ENCODE measurements around the gene DGKD.

The DGKD gene

GRCh38 chr2:233363744-233364235 is 9.5 kb downstream of the DGKD start:
- no peak overlapping the region for H2AFZ ChIP-seq (ENCODE audit: low read length)
- no peaks in the 10 kb centered on the region for H3K9me2 ChIP-seq (replicated peaks; ENCODE audit: low read depth, low read length)
- no peak overlapping the region for H3K4me3 ChIP-seq (ENCODE audit: low read length, poor library complexity, severe bottlenecking)
- H3K4me1 ChIP-seq (ENCODE audit: insufficient read depth, low read length, poor library complexity, severe bottlenecking): peaks cover 12% of the 10 kb centered on the region
- H3K9ac ChIP-seq (ENCODE audit: low read depth, low read length, poor library complexity, severe bottlenecking): no peak overlapping the region
- TF ChIP-seq, protein P1, sequence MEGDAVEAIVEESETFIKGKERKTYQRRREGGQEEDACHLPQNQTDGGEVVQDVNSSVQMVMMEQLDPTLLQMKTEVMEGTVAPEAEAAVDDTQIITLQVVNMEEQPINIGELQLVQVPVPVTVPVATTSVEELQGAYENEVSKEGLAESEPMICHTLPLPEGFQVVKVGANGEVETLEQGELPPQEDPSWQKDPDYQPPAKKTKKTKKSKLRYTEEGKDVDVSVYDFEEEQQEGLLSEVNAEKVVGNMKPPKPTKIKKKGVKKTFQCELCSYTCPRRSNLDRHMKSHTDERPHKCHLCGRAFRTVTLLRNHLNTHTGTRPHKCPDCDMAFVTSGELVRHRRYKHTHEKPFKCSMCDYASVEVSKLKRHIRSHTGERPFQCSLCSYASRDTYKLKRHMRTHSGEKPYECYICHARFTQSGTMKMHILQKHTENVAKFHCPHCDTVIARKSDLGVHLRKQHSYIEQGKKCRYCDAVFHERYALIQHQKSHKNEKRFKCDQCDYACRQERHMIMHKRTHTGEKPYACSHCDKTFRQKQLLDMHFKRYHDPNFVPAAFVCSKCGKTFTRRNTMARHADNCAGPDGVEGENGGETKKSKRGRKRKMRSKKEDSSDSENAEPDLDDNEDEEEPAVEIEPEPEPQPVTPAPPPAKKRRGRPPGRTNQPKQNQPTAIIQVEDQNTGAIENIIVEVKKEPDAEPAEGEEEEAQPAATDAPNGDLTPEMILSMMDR (conservative IDR thresholded peaks at IDR 0.05; ENCODE audit: low read length): no peak
- no peak for TF ChIP-seq EZH2phosphoT487 (IDR thresholded peaks at IDR 0.05; ENCODE audit: borderline replicate concordance)
- H3K27me3 ChIP-seq (ENCODE audit: insufficient read depth, low read length, poor library complexity, severe bottlenecking): no peaks in the 10 kb centered on the region
- H3K4me2 ChIP-seq (ENCODE audit: low read depth, low read length, poor library complexity, severe bottlenecking): no peak overlapping the region
- H3K36me3 ChIP-seq (ENCODE audit: insufficient read depth, low read length): no peaks in the 10 kb centered on the region; the same call in 1 of the 2 replicates
- no peaks in the 10 kb centered on the region for H3K9me3 ChIP-seq (ENCODE audit: insufficient read depth, low read depth, low read length)
- H4K20me1 ChIP-seq (ENCODE audit: insufficient read depth, low read length, poor library complexity, severe bottlenecking): peaks cover 2% of the 10 kb centered on the region
- no peaks in the 10 kb centered on the region for H3F3A ChIP-seq (ENCODE audit: low read depth)
- H3K79me2 ChIP-seq (ENCODE audit: insufficient read depth, low read length): peaks cover 60% of the 10 kb centered on the region

- H3K4me3 ChIP-seq (ENCODE audit: low read length, poor library complexity, severe bottlenecking): no peak overlapping the region
- TF ChIP-seq, protein P1 (conservative IDR thresholded peaks at IDR 0.05; ENCODE audit: low read length): no peak
- no peak for TF ChIP-seq EZH2phosphoT487 (IDR thresholded peaks at IDR 0.05; ENCODE audit: borderline replicate concordance)
- H3K9me3 ChIP-seq (ENCODE audit: insufficient read depth, low read depth, low read length): no peaks in the 10 kb centered on the region
- peaks cover 6% of the 10 kb centered on the region for H3K4me1 ChIP-seq (ENCODE audit: insufficient read depth, low read length, poor library complexity, severe bottlenecking)
- H4K20me1 ChIP-seq (ENCODE audit: insufficient read depth, low read length, poor library complexity, severe bottlenecking): no peaks in the 10 kb centered on the region
- H3K9ac ChIP-seq (ENCODE audit: low read depth, low read length, poor library complexity, severe bottlenecking): no peak overlapping the region
- H3K9me2 ChIP-seq (replicated peaks; ENCODE audit: low read depth, low read length): no peaks in the 10 kb centered on the region
- no peak overlapping the region for H3K4me2 ChIP-seq (ENCODE audit: low read depth, low read length, poor library complexity, severe bottlenecking)
- H2AFZ ChIP-seq (ENCODE audit: low read length): no peak overlapping the region
- no peaks in the 10 kb centered on the region for H3K27me3 ChIP-seq (ENCODE audit: insufficient read depth, low read length, poor library complexity, severe bottlenecking)
- H3K36me3 ChIP-seq (ENCODE audit: insufficient read depth, low read length): no peaks in the 10 kb centered on the region; the same call in 1 of the 2 replicates
- no peaks in the 10 kb centered on the region for H3F3A ChIP-seq (ENCODE audit: low read depth)
- H3K79me2 ChIP-seq (ENCODE audit: insufficient read depth, low read length): peaks cover 48% of the 10 kb centered on the region
These were observed 11.7 kb downstream of the DGKD start for GRCh38 chr2:233365861-233366520.

GRCh38 chr2:233367586-233367985 is 13.3 kb downstream of the DGKD start:
- Histone ChIP-seq H3K9me3 (ENCODE audit: insufficient read depth, low read depth, low read length) (no peaks in the 10 kb centered on the region), H3K4me1 (ENCODE audit: insufficient read depth, low read length, poor library complexity, severe bottlenecking) (peaks cover 6% of the 10 kb centered on the region), H3F3A (ENCODE audit: low read depth) (no peaks in the 10 kb centered on the region), H3K9ac (ENCODE audit: low read depth, low read length, poor library complexity, severe bottlenecking) (no peak overlapping the region), H3K27me3 (ENCODE audit: insufficient read depth, low read length, poor library complexity, severe bottlenecking) (no peaks in the 10 kb centered on the region), H3K4me2 (ENCODE audit: low read depth, low read length, poor library complexity, severe bottlenecking) (no peak overlapping the region), H3K9me2 (replicated peaks; ENCODE audit: low read depth, low read length) (no peaks in the 10 kb centered on the region), H4K20me1 (ENCODE audit: insufficient read depth, low read length, poor library complexity, severe bottlenecking) (no peaks in the 10 kb centered on the region), H3K79me2 (ENCODE audit: insufficient read depth, low read length) (peaks cover 52% of the 10 kb centered on the region), H3K36me3 (ENCODE audit: insufficient read depth, low read length) (peaks cover under 1% of the 10 kb centered on the region), H3K4me3 (ENCODE audit: low read length, poor library complexity, severe bottlenecking) (no peak overlapping the region), H2AFZ (ENCODE audit: low read length) (no peak overlapping the region)
- no peak for TF ChIP-seq EZH2phosphoT487 (IDR thresholded peaks at IDR 0.05; ENCODE audit: borderline replicate concordance)
- TF ChIP-seq, protein P1 (conservative IDR thresholded peaks at IDR 0.05; ENCODE audit: low read length): no peak

All from Loucy (cell line).